ENCODE data around the gene SIM2.

Gene SIM2

DNA sequence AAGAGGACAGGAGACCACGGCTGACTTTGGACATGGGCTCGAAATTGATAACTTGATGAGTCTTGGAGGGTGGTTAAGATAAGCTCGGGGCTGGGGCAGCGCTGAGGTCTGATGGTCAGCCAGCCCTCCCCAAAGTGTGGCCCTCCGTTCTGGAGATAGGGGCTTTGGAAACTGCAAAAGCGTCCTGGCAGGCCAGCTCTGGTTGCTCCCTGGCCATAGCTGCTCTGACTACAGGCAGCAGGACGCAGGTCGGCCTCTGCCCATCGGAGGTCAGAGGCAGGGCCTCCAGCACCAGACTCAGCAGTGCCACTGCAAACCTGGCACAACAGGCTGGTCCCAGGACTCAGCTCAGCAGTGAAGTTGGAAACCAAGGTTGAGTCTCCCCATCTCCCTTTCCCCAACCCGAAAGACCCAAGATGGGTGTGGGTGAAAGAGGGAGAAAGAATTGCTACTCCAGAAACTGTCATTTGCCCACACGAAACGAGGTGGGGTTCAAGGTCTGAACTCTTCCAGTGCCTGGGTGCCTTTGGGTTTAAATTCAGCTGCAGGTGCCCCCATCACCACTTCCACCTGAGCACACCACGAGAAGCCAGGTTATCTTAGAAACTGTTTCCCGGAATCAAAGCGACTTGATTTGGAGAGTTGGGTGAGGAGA lies 4.8 kb downstream of the SIM2 start:
- TF ChIP-seq FOXP2 (optimal IDR thresholded peaks at IDR 0.05; ENCODE audit: borderline replicate concordance, extremely low read depth, extremely low read length, insufficient read depth) (no peak), SIN3A (IDR thresholded peaks at IDR 0.05; ENCODE audit: borderline replicate concordance, insufficient read depth, low read length) (no peak)
- TF ChIP-seq, protein P1, sequence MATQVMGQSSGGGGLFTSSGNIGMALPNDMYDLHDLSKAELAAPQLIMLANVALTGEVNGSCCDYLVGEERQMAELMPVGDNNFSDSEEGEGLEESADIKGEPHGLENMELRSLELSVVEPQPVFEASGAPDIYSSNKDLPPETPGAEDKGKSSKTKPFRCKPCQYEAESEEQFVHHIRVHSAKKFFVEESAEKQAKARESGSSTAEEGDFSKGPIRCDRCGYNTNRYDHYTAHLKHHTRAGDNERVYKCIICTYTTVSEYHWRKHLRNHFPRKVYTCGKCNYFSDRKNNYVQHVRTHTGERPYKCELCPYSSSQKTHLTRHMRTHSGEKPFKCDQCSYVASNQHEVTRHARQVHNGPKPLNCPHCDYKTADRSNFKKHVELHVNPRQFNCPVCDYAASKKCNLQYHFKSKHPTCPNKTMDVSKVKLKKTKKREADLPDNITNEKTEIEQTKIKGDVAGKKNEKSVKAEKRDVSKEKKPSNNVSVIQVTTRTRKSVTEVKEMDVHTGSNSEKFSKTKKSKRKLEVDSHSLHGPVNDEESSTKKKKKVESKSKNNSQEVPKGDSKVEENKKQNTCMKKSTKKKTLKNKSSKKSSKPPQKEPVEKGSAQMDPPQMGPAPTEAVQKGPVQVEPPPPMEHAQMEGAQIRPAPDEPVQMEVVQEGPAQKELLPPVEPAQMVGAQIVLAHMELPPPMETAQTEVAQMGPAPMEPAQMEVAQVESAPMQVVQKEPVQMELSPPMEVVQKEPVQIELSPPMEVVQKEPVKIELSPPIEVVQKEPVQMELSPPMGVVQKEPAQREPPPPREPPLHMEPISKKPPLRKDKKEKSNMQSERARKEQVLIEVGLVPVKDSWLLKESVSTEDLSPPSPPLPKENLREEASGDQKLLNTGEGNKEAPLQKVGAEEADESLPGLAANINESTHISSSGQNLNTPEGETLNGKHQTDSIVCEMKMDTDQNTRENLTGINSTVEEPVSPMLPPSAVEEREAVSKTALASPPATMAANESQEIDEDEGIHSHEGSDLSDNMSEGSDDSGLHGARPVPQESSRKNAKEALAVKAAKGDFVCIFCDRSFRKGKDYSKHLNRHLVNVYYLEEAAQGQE (IDR thresholded peaks at IDR 0.05; ENCODE audit: insufficient read depth in 1 of 2, low read depth in 2 of 2, low read length in 2 of 2): no peak

GRCh38 chr21:36704281-36704957 lies 5.5 kb downstream of the SIM2 start:
- TF ChIP-seq SIN3A (IDR thresholded peaks at IDR 0.05; ENCODE audit: borderline replicate concordance, insufficient read depth, low read length): no peak
- TF ChIP-seq POLR2AphosphoS5 (IDR thresholded peaks at IDR 0.05; ENCODE audit: low read depth, low read length): no peak

GRCh38 chr21:36704958-36705678 lies 6.2 kb downstream of the SIM2 start:
- TF ChIP-seq SIN3A (IDR thresholded peaks at IDR 0.05; ENCODE audit: borderline replicate concordance, insufficient read depth, low read length) (no peak), TAF1 (IDR thresholded peaks at IDR 0.05; ENCODE audit: borderline replicate concordance, insufficient read depth, low read length) (no peak), POLR2AphosphoS5 (IDR thresholded peaks at IDR 0.05; ENCODE audit: low read depth, low read length) (no peak), FOXP2 (optimal IDR thresholded peaks at IDR 0.05; ENCODE audit: borderline replicate concordance, extremely low read depth, extremely low read length, insufficient read depth) (no peak)
- TF ChIP-seq, protein P1 (IDR thresholded peaks at IDR 0.05; ENCODE audit: insufficient read depth in 1 of 2, low read depth in 2 of 2, low read length in 2 of 2): no peak

GRCh38 chr21:36705679-36706481 lies 7.0 kb downstream of the SIM2 start:
- TF ChIP-seq POLR2AphosphoS5 (IDR thresholded peaks at IDR 0.05; ENCODE audit: low read depth, low read length): no peak
- no peak for TF ChIP-seq FOXP2 (optimal IDR thresholded peaks at IDR 0.05; ENCODE audit: borderline replicate concordance, extremely low read depth, extremely low read length, insufficient read depth)
- no peak for TF ChIP-seq TAF1 (IDR thresholded peaks at IDR 0.05; ENCODE audit: borderline replicate concordance, insufficient read depth, low read length)
- TF ChIP-seq, protein P1 (IDR thresholded peaks at IDR 0.05; ENCODE audit: insufficient read depth in 1 of 2, low read depth in 2 of 2, low read length in 2 of 2): no peak
- no peak for TF ChIP-seq SIN3A (IDR thresholded peaks at IDR 0.05; ENCODE audit: borderline replicate concordance, insufficient read depth, low read length)

- TF ChIP-seq TAF1 (IDR thresholded peaks at IDR 0.05; ENCODE audit: borderline replicate concordance, insufficient read depth, low read length) (no peak), FOXP2 (optimal IDR thresholded peaks at IDR 0.05; ENCODE audit: borderline replicate concordance, extremely low read depth, extremely low read length, insufficient read depth) (no peak), SIN3A (IDR thresholded peaks at IDR 0.05; ENCODE audit: borderline replicate concordance, insufficient read depth, low read length) (no peak), POLR2AphosphoS5 (IDR thresholded peaks at IDR 0.05; ENCODE audit: low read depth, low read length) (no peak)
- TF ChIP-seq, protein P1 (IDR thresholded peaks at IDR 0.05; ENCODE audit: insufficient read depth in 1 of 2, low read depth in 2 of 2, low read length in 2 of 2): no peak
These were observed 7.6 kb downstream of the SIM2 start for GRCh38 chr21:36706482-36706852.

All from PFSK-1 (cell line).